IMR-90 (cell line): ENCODE measurements around the gene GNAI3. TPM values are rescaled to one million over a fixed set of nuclear protein-coding genes. Genes with fewer than 3 reads are reported as not detected.

ENCODE experiments used
- ATAC-seq: fragments of 200-7000 bp; cut with Tn5 transposase; 2 replicates; pipeline ENCODE4 v1.9.1; 2020; ENCODE audit warnings: low read depth, mild to moderate bottlenecking, moderate library complexity
- BruUV-seq: library from RNA; stranded (reverse); fragments of 400-500 nt; replicated peaks from 2 replicates; lab custom pipeline; 2021; lab: Mats Ljungman, UMichigan
- CTCF ChIA-PET: fragments of 300-600 bp; formaldehyde crosslinking; extraction: SDS; loops from one replicate; lab custom pipeline; 2021; ENCODE audit warnings: antibody characterized with exemption; lab: Yijun Ruan, JAX
- POLR2A ChIA-PET: fragments of 300-600 bp; sonication (Branson Sonifier 250); formaldehyde crosslinking; loops from one replicate; lab custom pipeline; 2022; ENCODE audit warnings: antibody characterized with exemption; ENCODE audit not compliant: unreplicated experiment; lab: Charles Lee
- DNase-seq: peaks from one replicate; pipeline ENCODE4 v3.0.0; 2013
- H2AFZ ChIP-seq: replicated peaks from 2 replicates; pipeline ENCODE3; 2013; ENCODE audit warnings: low read length, mild to moderate bottlenecking; ENCODE audit not compliant: poor library complexity
- H2AK5ac ChIP-seq: 2 replicates; pipeline ENCODE4 v1.6.1; 2013; ENCODE audit warnings: low read depth, low read length, inconsistent platforms
- H2AK9ac ChIP-seq: replicated peaks from 2 replicates; pipeline ENCODE3; 2013; ENCODE audit warnings: mild to moderate bottlenecking, low read depth, low read length, moderate library complexity; ENCODE audit not compliant: poor library complexity
- H2BK120ac ChIP-seq: 2 replicates; pipeline ENCODE4 v1.6.1; 2013; ENCODE audit warnings: low read depth, low read length, inconsistent platforms
- H2BK15ac ChIP-seq: 3 replicates; pipeline ENCODE4 v1.6.1; 2013; ENCODE audit warnings: low read depth, low read length, inconsistent platforms
- H2BK20ac ChIP-seq: 2 replicates; pipeline ENCODE4 v1.6.1; 2013; ENCODE audit warnings: low read depth, mild to moderate bottlenecking, inconsistent platforms, low read length, moderate library complexity
- H2BK5ac ChIP-seq: 2 replicates; pipeline ENCODE4 v1.6.1; 2013; ENCODE audit warnings: mild to moderate bottlenecking, low read depth, low read length, inconsistent platforms; ENCODE audit not compliant: poor library complexity, severe bottlenecking
- H3K14ac ChIP-seq: replicated peaks from 2 replicates; pipeline ENCODE4 v1.6.1; 2013; ENCODE audit warnings: low read depth, low read length, inconsistent platforms
- H3K18ac ChIP-seq: 2 replicates; pipeline ENCODE4 v1.6.1; 2013; ENCODE audit warnings: low read depth, low read length, control low read depth
- H3K23ac ChIP-seq: 2 replicates; pipeline ENCODE4 v1.6.1; 2013; ENCODE audit warnings: low read depth, low read length, inconsistent platforms
- H3K27ac ChIP-seq: 2 replicates; pipeline ENCODE4 v1.5.1; 2013; ENCODE audit warnings: mild to moderate bottlenecking, control low read depth, low read length; ENCODE audit not compliant: insufficient read depth
- H3K27me3 ChIP-seq: 2 replicates; pipeline ENCODE4 v1.6.1; 2013; ENCODE audit warnings: low read length; ENCODE audit not compliant: control insufficient read depth, insufficient read depth
- H3K36me3 ChIP-seq: 2 replicates; pipeline ENCODE4 v1.6.1; 2013; ENCODE audit warnings: low read length, mixed read lengths; ENCODE audit not compliant: control insufficient read depth, insufficient read depth
- H3K4ac ChIP-seq: 2 replicates; pipeline ENCODE4 v1.6.1; 2013; ENCODE audit warnings: low read depth, low read length, inconsistent platforms
- H3K4me1 ChIP-seq: 2 replicates; pipeline ENCODE4 v1.6.1; 2013; ENCODE audit warnings: low read length, mixed read lengths; ENCODE audit not compliant: control insufficient read depth, insufficient read depth
- H3K4me2 ChIP-seq: 2 replicates; pipeline ENCODE4 v1.6.1; 2013; ENCODE audit warnings: low read depth, mild to moderate bottlenecking, control low read depth, low read length, moderate library complexity
- H3K4me3 ChIP-seq: 2 replicates; pipeline ENCODE4 v1.5.1; 2013; ENCODE audit warnings: low read depth, mild to moderate bottlenecking, control low read depth, low read length, moderate library complexity; ENCODE audit not compliant: insufficient read depth
- H3K56ac ChIP-seq: 2 replicates; pipeline ENCODE4 v1.6.1; 2013; ENCODE audit warnings: low read length, inconsistent platforms; ENCODE audit not compliant: insufficient read depth; ENCODE audit errors: extremely low read depth
- H3K79me1 ChIP-seq, 2 experiments: 2 replicates each; pipeline ENCODE4 v1.6.1; 2013; ENCODE audit warnings: low read length in 2 of 2, inconsistent platforms in 1 of 2, low read depth in 1 of 2
- H3K9ac ChIP-seq: 2 replicates; pipeline ENCODE4 v1.6.1; 2013; ENCODE audit warnings: low read depth, low read length, control low read depth
- H3K9me1 ChIP-seq: 2 replicates; pipeline ENCODE4 v1.6.1; 2013; ENCODE audit warnings: low read length, inconsistent platforms; ENCODE audit not compliant: insufficient read depth
- H3K9me3 ChIP-seq: 2 replicates; pipeline ENCODE4 v1.6.1; 2013; ENCODE audit warnings: low read length; ENCODE audit not compliant: control insufficient read depth, insufficient read depth
- H4K20me1 ChIP-seq: 2 replicates; pipeline ENCODE4 v1.6.1; 2013; ENCODE audit warnings: low read length, inconsistent platforms; ENCODE audit not compliant: insufficient read depth
- H4K5ac ChIP-seq: 2 replicates; pipeline ENCODE4 v1.6.1; 2013; ENCODE audit warnings: mild to moderate bottlenecking, low read depth, low read length, control low read depth
- H4K8ac ChIP-seq, 2 experiments: 2 replicates each; pipeline ENCODE4 v1.6.1; 2013; ENCODE audit warnings: low read depth in 2 of 2, low read length in 2 of 2, control low read depth in 1 of 2, inconsistent platforms in 1 of 2
- H4K91ac ChIP-seq: 2 replicates; pipeline ENCODE4 v1.6.1; 2013; ENCODE audit warnings: low read depth, low read length, inconsistent platforms; ENCODE audit not compliant: insufficient read depth
- CHD1 ChIP-seq: IDR thresholded peaks from 2 replicates; pipeline ENCODE4 v1.6.1; 2012; ENCODE audit warnings: low read depth, low read length, improper control_type of control experiment
- CTCF ChIP-seq: conservative IDR thresholded peaks from 2 replicates; pipeline ENCODE4 v1.5.1; 2012; ENCODE audit warnings: mild to moderate bottlenecking, low read depth, low read length, improper control_type of control experiment
- FOS ChIP-seq: fragments of 150-350 bp; IDR thresholded peaks from 2 replicates; pipeline ENCODE4 v1.6.1; 2016; ENCODE audit warnings: low read depth, low read length
- MXI1 ChIP-seq: IDR thresholded peaks from 2 replicates; pipeline ENCODE4 v1.6.1; 2012; ENCODE audit warnings: low read depth, mild to moderate bottlenecking, low read length, moderate library complexity, borderline replicate concordance
- NFE2L2 ChIP-seq: fragments of 150-350 bp; IDR thresholded peaks from 2 replicates; pipeline ENCODE4 v1.6.1; 2016; ENCODE audit warnings: low read depth, mild to moderate bottlenecking, low read length
- POLR2A ChIP-seq: IDR thresholded peaks from 2 replicates; pipeline ENCODE4 v1.6.1; 2012; ENCODE audit warnings: mild to moderate bottlenecking, low read depth, low read length
- RAD21 ChIP-seq: IDR thresholded peaks from 2 replicates; pipeline ENCODE4 v1.6.1; 2012; ENCODE audit warnings: low read length, improper control_type of control experiment
- RCOR1 ChIP-seq: IDR thresholded peaks from 2 replicates; pipeline ENCODE4 v1.6.1; 2012; ENCODE audit warnings: mild to moderate bottlenecking, low read length, improper control_type of control experiment; ENCODE audit not compliant: insufficient replicate concordance
- USF2 ChIP-seq: fragments of 150-350 bp; IDR thresholded peaks from 2 replicates; pipeline ENCODE4 v1.6.1; 2017; ENCODE audit warnings: mild to moderate bottlenecking, antibody characterized with exemption, low read length, low read depth
- WGBS, 2 experiments: methylation state at CpG; one replicate each; pipeline versions ENCODE4 v1.1.5 to v1.1.7; 2013; ENCODE audit warnings: missing lambda C conversion rate in 2 of 2; ENCODE audit not compliant: insufficient read length in 1 of 2; ENCODE audit errors: extremely low coverage in 2 of 2; 5-methylcytosine and 5-hydroxymethylcytosine counted together
- dilution Hi-C: fragments of 300-500 bp; cut with HindIII; formaldehyde crosslinking; loops from one replicate; pipeline ENCODE4 v1.14.3; 2018; ENCODE audit warnings: low sequenced_read_pairs; ENCODE audit not compliant: unreplicated experiment
- in situ Hi-C: fragments of 300-500 bp; cut with MboI; formaldehyde crosslinking; loops from 3 replicates; pipeline ENCODE4 v1.14.3; 2019; ENCODE audit warnings: low sequenced_read_pairs, inconsistent platforms, mixed read lengths
- intact Hi-C: fragments of 100-400 bp; cut with micrococcal nuclease; formaldehyde crosslinking; loops from 2 replicates; pipeline ENCODE4 v1.10.0; 2022
- polyA plus RNA-seq, 3 experiments: library from polyadenylated mRNA; depleted of rRNA; stranded (reverse); fragments of >200 nt; gene quantifications; 2 replicates each; pipeline ENCODE4 v1.2.3, GENCODE V29; 2012; ENCODE audit warnings: low replicate concordance in 1 of 3
- total RNA-seq: library from RNA; depleted of rRNA; stranded (reverse); fragments of >200 nt; gene quantifications from 2 replicates; pipeline ENCODE4 v1.2.3, GENCODE V29; 2012

The GNAI3 gene
- total and polyA plus RNA-seq, 2 of the 4 experiments (the other 2 are of a cell fraction): 5.9 to 14.9 TPM

- Histone ChIP-seq H3K9ac (no peak overlapping the region), H4K5ac (no peak overlapping the region), H3K4me3 (no peak overlapping the region), H2BK120ac (no peak overlapping the region), H3K27ac (no peak overlapping the region), H3K23ac (no peak overlapping the region), H2BK5ac (no peak overlapping the region), H4K91ac (no peak overlapping the region), H3K4me2 (no peak overlapping the region), H2AK5ac (no peak overlapping the region), H3K36me3 (no peaks in the 10 kb centered on the region), H3K79me1 (peaks cover 10 to 20% of the 10 kb centered on the region in 2 experiments), H3K14ac (no peak overlapping the region), H3K18ac (no peak overlapping the region), H4K20me1 (peaks cover 4% of the 10 kb centered on the region; the same call in 1 of the 2 replicates), H3K9me3 (no peaks in the 10 kb centered on the region), H2BK15ac (no peak overlapping the region), H2AK9ac (no peak overlapping the region), H3K27me3 (peaks cover 19% of the 10 kb centered on the region), H3K4ac (no peak overlapping the region), H3K4me1 (peaks cover 4% of the 10 kb centered on the region), H3K9me1 (no peaks in the 10 kb centered on the region; the same call in 1 of the 2 replicates), H3K56ac (no peak overlapping the region), H4K8ac (no peak overlapping the region), H2BK20ac (no peak overlapping the region), H2AFZ (no peak overlapping the region)
- intact Hi-C loops: no loop called here
- CTCF ChIA-PET: interaction anchor here (0.7 kb wide), 1 partner anchor 179 kb away, joined by 3 read pairs; no protein-coding TSS in a partner anchor
- POLR2A ChIA-PET: interaction anchor here (0.7 kb wide), 1 partner anchor 10 kb away, joined by 3 read pairs; no protein-coding TSS in a partner anchor
- 60% methylated on average over 2 of the region's 14 CpGs; no CpG with 5 or more reads in 1 of the 2 experiments for WGBS, 2 experiments
- no TSS peak for BruUV-seq
- no peak for TF ChIP-seq NFE2L2
- no peak for TF ChIP-seq USF2
- TF ChIP-seq CTCF: no peak
- TF ChIP-seq FOS: no peak
- no peak for TF ChIP-seq CHD1
- TF ChIP-seq MXI1: no peak
- TF ChIP-seq RCOR1: no peak
- TF ChIP-seq POLR2A: no peak
- TF ChIP-seq RAD21: no peak
- DNase-seq: no peak
- dilution Hi-C loops: no loop called here
- in situ Hi-C loops: no loop called here
- no peak for ATAC-seq
These were observed 4.3 kb upstream of the GNAI3 start for GRCh38 chr1:109543988-109544735.
